Colonic mucosa (tissue), 4 donors: ENCODE data around the gene ARID5A. TPM values are rescaled to one million over a fixed set of nuclear protein-coding genes. Genes with fewer than 3 reads are reported as not detected.
"Not testable (repeated sequence)": the region's sequence is repeated elsewhere in the genome, so short reads cannot be mapped to it uniquely, and the experiment has no call there.

Source experiments
- DNase-seq: peaks from one replicate; pipeline ENCODE4 v3.0.0-alpha.2; 2020
- H3K27ac ChIP-seq: fragments of 200-600 bp; one replicate; pipeline ENCODE4 v1.8.0; 2021
- H3K27me3 ChIP-seq: fragments of 200-600 bp; one replicate; pipeline ENCODE4 v1.8.0; 2021
- H3K36me3 ChIP-seq: fragments of 200-600 bp; one replicate; pipeline ENCODE4 v1.8.0; 2021
- H3K4me1 ChIP-seq: fragments of 200-600 bp; one replicate; pipeline ENCODE4 v1.8.0; 2021; ENCODE audit warnings: mild to moderate bottlenecking
- H3K4me3 ChIP-seq: fragments of 200-600 bp; one replicate; pipeline ENCODE4 v1.8.0; 2021
- H3K9ac ChIP-seq, 2 donors: one replicate each; pipeline ENCODE4 v1.7.0; 2013; ENCODE audit warnings: control low read depth in 2 of 2, low read depth in 2 of 2, low read length in 2 of 2
- H3K9me3 ChIP-seq: fragments of 200-600 bp; one replicate; pipeline ENCODE4 v1.8.0; 2021
- CTCF ChIP-seq: fragments of 200-600 bp; IDR thresholded peaks from one replicate; pipeline ENCODE4 v1.8.0; 2022; ENCODE audit warnings: antibody characterized with exemption, mild to moderate bottlenecking
- intact Hi-C: fragments of 100-400 bp; cut with DNase I; formaldehyde crosslinking; loops from one replicate; pipeline ENCODE4 v1.14.1; 2022
- total RNA-seq, 2 donors: library from RNA; stranded (reverse); fragmentation: NEBNext Ultra II Directional in 1 of 2; extraction: Animal tissue kit (Norgen Biotek cat#: 25700) in 1 of 2; gene quantifications; one replicate each; pipeline ENCODE4 v1.2.1, GENCODE V29; 2021
- donor health status: healthy.
- donor health status: DM: no; HTN: no; CAD: no.
- donor health status: DM: no; HTN: no; CAD: no.

ARID5A gene
- total RNA-seq, 2 donors from 2014 or later, result 6.9 to 16.4 TPM

GRCh38 chr2:96494188-96494587, 42.4 kb upstream of the ARID5A start:
- H3K27ac ChIP-seq, result no peak overlapping the region
- peaks cover 4% of the 10 kb centered on the region for H3K27me3 ChIP-seq
- H3K4me1 ChIP-seq, result no peaks in the 10 kb centered on the region
- no peak overlapping the region for H3K9ac ChIP-seq
- no peaks in the 10 kb centered on the region for H3K9me3 ChIP-seq
- no peak overlapping the region for H3K4me3 ChIP-seq
- intact Hi-C loops, result no loop called here
- no peak for TF ChIP-seq CTCF
- H3K36me3 ChIP-seq, result no peaks in the 10 kb centered on the region
- DNase-seq, result no peak

GRCh38 chr2:96495982-96496629, 40.4 kb upstream of the ARID5A start:
- intact Hi-C loops, result no loop called here
- no peaks in the 10 kb centered on the region for H3K27me3 ChIP-seq
- H3K9me3 ChIP-seq, result no peaks in the 10 kb centered on the region
- no peaks in the 10 kb centered on the region for H3K4me1 ChIP-seq
- DNase-seq, result no peak
- no peak overlapping the region for H3K27ac ChIP-seq
- H3K9ac ChIP-seq, result no peak overlapping the region
- H3K4me3 ChIP-seq, result no peak overlapping the region
- no peak for TF ChIP-seq CTCF
- no peaks in the 10 kb centered on the region for H3K36me3 ChIP-seq

GRCh38 chr2:96498021-96498431, 38.5 kb upstream of the ARID5A start:
- H3K27ac ChIP-seq, result no peak overlapping the region

GRCh38 chr2:96498611-96499010, 37.9 kb upstream of the ARID5A start:
- H3K27ac ChIP-seq, H3K4me1 ChIP-seq, H3K36me3 ChIP-seq, H3K9me3 ChIP-seq, intact Hi-C loops, H3K27me3 ChIP-seq, H3K9ac ChIP-seq, H3K4me3 ChIP-seq, DNase-seq: not testable (repeated sequence)

More at GRCh38 chr2:96498021-96498431, 38.5 kb upstream of the ARID5A start:
- H3K4me1 ChIP-seq, result peaks cover 7% of the 10 kb centered on the region
- TF ChIP-seq CTCF, result no peak
- no peak overlapping the region for H3K9ac ChIP-seq
- no peak for DNase-seq
- H3K36me3 ChIP-seq, result no peaks in the 10 kb centered on the region
- intact Hi-C loops, result no loop called here
- H3K9me3 ChIP-seq, result no peaks in the 10 kb centered on the region
- H3K27me3 ChIP-seq, result no peaks in the 10 kb centered on the region
- no peak overlapping the region for H3K4me3 ChIP-seq

GRCh38 chr2:96499061-96499960, 37.2 kb upstream of the ARID5A start:
- Histone ChIP-seq H3K4me3 (no peak overlapping the region), H3K9ac (no peak overlapping the region), H3K27me3 (no peaks in the 10 kb centered on the region), H3K36me3 (no peaks in the 10 kb centered on the region), H3K9me3 (no peaks in the 10 kb centered on the region), H3K27ac (no peak overlapping the region), H3K4me1 (peaks cover 8% of the 10 kb centered on the region)
- DNase-seq, result no peak
- TF ChIP-seq CTCF, result no peak
- intact Hi-C loops, result no loop called here
